PFSK-1 (cell line): ENCODE results near the gene RPLP2.
A peak's percentile ranks its signal among the peaks of the same experiment; 100 is the strongest.

Experiments used
- FOXP2 ChIP-seq: optimal IDR thresholded peaks from 2 replicates; pipeline ENCODE3; 2011; ENCODE audit warnings: borderline replicate concordance, control low read depth, inconsistent platforms; ENCODE audit not compliant: insufficient read depth; ENCODE audit errors: extremely low read length, extremely low read depth
- POLR2AphosphoS5 ChIP-seq: IDR thresholded peaks from 2 replicates; pipeline ENCODE4 v1.6.1; 2012; ENCODE audit warnings: low read depth, mild to moderate bottlenecking, control low read depth, low read length, moderate library complexity
- REST ChIP-seq, 2 experiments: IDR thresholded peaks; 2 replicates each; pipeline versions ENCODE4 v1.6.1 to v1.8.0; 2011 to 2012; ENCODE audit warnings: low read depth in 2 of 2, low read length in 2 of 2, control low read depth in 1 of 2, inconsistent platforms in 1 of 2, mild to moderate bottlenecking in 1 of 2, moderate library complexity in 1 of 2; ENCODE audit not compliant: insufficient read depth in 1 of 2
- SIN3A ChIP-seq: IDR thresholded peaks from 2 replicates; pipeline ENCODE4 v1.6.1; 2012; ENCODE audit warnings: mild to moderate bottlenecking, low read length, moderate library complexity, borderline replicate concordance; ENCODE audit not compliant: insufficient read depth
- TAF1 ChIP-seq: IDR thresholded peaks from 2 replicates; pipeline ENCODE4 v1.6.1; 2012; ENCODE audit warnings: low read length, control low read depth, borderline replicate concordance; ENCODE audit not compliant: insufficient read depth

Gene RPLP2

GRCh38 chr11:794766-795633, 14.8 kb upstream of the RPLP2 start:
- no peak for TF ChIP-seq TAF1
- TF ChIP-seq FOXP2, result no peak
- TF ChIP-seq POLR2AphosphoS5, result no peak
- no peak for TF ChIP-seq REST (IDR thresholded peaks at IDR 0.05; ENCODE audit: insufficient read depth in 1 of 2, low read depth in 2 of 2, low read length in 2 of 2)

- peak; percentile 96; the same call in 1 of the 2 replicates for TF ChIP-seq SIN3A
- TF ChIP-seq TAF1, result 0 out of 2 replicates have a peak, but pooled peaks have one; percentile 47
- peak; percentile 71; the same call in 1 of the 2 replicates for TF ChIP-seq POLR2AphosphoS5
- no peak for TF ChIP-seq REST (IDR thresholded peaks at IDR 0.05; ENCODE audit: insufficient read depth in 1 of 2, low read depth in 2 of 2, low read length in 2 of 2)
- TF ChIP-seq FOXP2, result no peak
These were observed 13.9 kb upstream of the RPLP2 start for GRCh38 chr11:795634-796564.

- TF ChIP-seq TAF1 (no peak), REST (IDR thresholded peaks at IDR 0.05; ENCODE audit: insufficient read depth in 1 of 2, low read depth in 2 of 2, low read length in 2 of 2) (no peak), POLR2AphosphoS5 (no peak), FOXP2 (no peak), SIN3A (no peak)
These were observed 13.0 kb upstream of the RPLP2 start for GRCh38 chr11:796565-797295.

GRCh38 chr11:797296-798092, 12.3 kb upstream of the RPLP2 start:
- TF ChIP-seq TAF1 (0 out of 2 replicates have a peak, but pooled peaks have one; percentile 20), SIN3A (peak; percentile 64; the same call in 1 of the 2 replicates), REST (IDR thresholded peaks at IDR 0.05; ENCODE audit: insufficient read depth in 1 of 2, low read depth in 2 of 2, low read length in 2 of 2) (no peak), POLR2AphosphoS5 (peak; percentile 69; the same call in 1 of the 2 replicates)
